ENCODE results near the gene BLOC1S3. TPM values are rescaled to one million over a fixed set of nuclear protein-coding genes. Genes with fewer than 3 reads are reported as not detected.

The BLOC1S3 gene
- polyA plus RNA-seq, 2 of the 4 experiments (the other 2 are of a cell fraction) = 7.5 to 12.2 TPM

GRCh38 chr19:45184115-45184514 lies 5.5 kb downstream of the BLOC1S3 start:
- WGBS (ENCODE audit: missing lambda C conversion rate) = 88% methylated on average over 5 of the region's 5 CpGs
- DNase-seq (ENCODE audit: low read depth in 1 of 2, low spot score in 1 of 2) = no peak
- ChIA-PET POLR2A (interaction anchor here (0.6 kb wide), 1 partner anchor 1009 kb away, joined by 4 read pairs; no protein-coding TSS in a partner anchor), CTCF (interaction anchor here (0.6 to 1.8 kb wide), 2 partner anchors 12 to 20 kb away, joined by 3 to 4 read pairs; no protein-coding TSS in a partner anchor)
- Histone ChIP-seq H3K9me3 (no peaks in the 10 kb centered on the region), H3K4me2 (no peak overlapping the region), H3K27ac (no peak overlapping the region), H3K4me3 (no peak overlapping the region), H3K4me1 (peaks cover 6% of the 10 kb centered on the region; the same call in 1 of the 3 replicates)
- FAIRE-seq = no peak
- ATAC-seq = no peak
- TF ChIP-seq ZC3H11A (IDR thresholded peaks at IDR 0.05) (no peak), RFX5 (IDR thresholded peaks at IDR 0.05) (no peak), BHLHE40 (IDR thresholded peaks at IDR 0.05; ENCODE audit: low read depth, low read length) (no peak), REST (IDR thresholded peaks at IDR 0.05) (no peak), CHD4 (IDR thresholded peaks at IDR 0.05; ENCODE audit: borderline replicate concordance) (no peak), KDM5A (IDR thresholded peaks at IDR 0.05) (no peak), POLR2AphosphoS2 (conservative IDR thresholded peaks at IDR 0.05; ENCODE audit: low read length) (no peak), NR3C1 (IDR thresholded peaks at IDR 0.05) (no peak), GATA3 (IDR thresholded peaks at IDR 0.05; ENCODE audit: borderline replicate concordance) (no peak), PHF8 (IDR thresholded peaks at IDR 0.05; ENCODE audit: borderline replicate concordance, low read depth) (no peak), CHD2 (IDR thresholded peaks at IDR 0.05; ENCODE audit: low read length, partially characterized antibody) (no peak), MAX (IDR thresholded peaks at IDR 0.05) (no peak), ZSCAN20 (CRISPR knock-in tag; IDR thresholded peaks at IDR 0.05) (no peak)

GRCh38 chr19:45186509-45187334 lies 8.1 kb downstream of the BLOC1S3 start:
- DNase-seq (ENCODE audit: low read depth in 1 of 2, low spot score in 1 of 2) (peak in 1 of 2 experiments; percentile 43), FAIRE-seq (no peak), ATAC-seq (peak; percentile 73 to 82)
- CTCF ChIA-PET = interaction anchor here (0.6 to 2.8 kb wide), 18 partner anchors 8 to 275 kb away, joined by 3 to 11 read pairs (median 4); partner anchors contain the start of genes BLOC1S3 and NKPD1
- H3K9me3 ChIP-seq = no peaks in the 10 kb centered on the region
- no peak overlapping the region for H3K27ac ChIP-seq
- no peaks in the 10 kb centered on the region for H3K4me1 ChIP-seq
- no peak for TF ChIP-seq RNF2 (IDR thresholded peaks at IDR 0.05; ENCODE audit: borderline replicate concordance, low read depth)
- no peak for TF ChIP-seq GATA3 (IDR thresholded peaks at IDR 0.05; ENCODE audit: borderline replicate concordance)
- TF ChIP-seq HOXA7 (CRISPR knock-in tag; IDR thresholded peaks at IDR 0.05) = no peak
- TF ChIP-seq BCL3 (IDR thresholded peaks at IDR 0.05) = no peak
- no peak for TF ChIP-seq EP300 (IDR thresholded peaks at IDR 0.05)
- no peak for TF ChIP-seq PBX3 (IDR thresholded peaks at IDR 0.05)
- TF ChIP-seq CTCF (IDR thresholded peaks at IDR 0.05) = no peak
- TF ChIP-seq CEBPB (IDR thresholded peaks at IDR 0.05) = no peak
- no peak for TF ChIP-seq ESRRA (IDR thresholded peaks at IDR 0.05; ENCODE audit: borderline replicate concordance, low read length)
- TF ChIP-seq ZNF302 (CRISPR knock-in tag; IDR thresholded peaks at IDR 0.05) = no peak
- no peak for TF ChIP-seq ZFP36 (IDR thresholded peaks at IDR 0.05; ENCODE audit: borderline replicate concordance, partially characterized antibody)
- no peak for TF ChIP-seq HDAC2 (IDR thresholded peaks at IDR 0.05)
- no peak for TF ChIP-seq NR3C1 (IDR thresholded peaks at IDR 0.05)
- TF ChIP-seq RCOR1 (IDR thresholded peaks at IDR 0.05; ENCODE audit: low read depth, low read length) = no peak
- no peak for TF ChIP-seq KDM1A (IDR thresholded peaks at IDR 0.05; ENCODE audit: low read depth)
- 77% methylated on average over 12 of the region's 12 CpGs for WGBS (ENCODE audit: missing lambda C conversion rate)
- POLR2A ChIA-PET = interaction anchor here (0.6 to 1.2 kb wide), 3 partner anchors 8 to 455 kb away, joined by 3 to 9 read pairs (median 3); partner anchors contain the start of genes BLOC1S3 and TRAPPC6A
- H3K4me3 ChIP-seq = no peak overlapping the region
- H3K4me2 ChIP-seq = no peak overlapping the region

Measured in A549 (cell line).